HG02884 (cell line): Measurements from ENCODE around the gene GPR42.

Source experiments
- ATAC-seq: cut with Tn5 transposase; IDR thresholded peaks from one replicate; pipeline ENCODE4 v1.9.1; 2021; ENCODE audit warnings: mild to moderate bottlenecking, moderate library complexity; ENCODE audit not compliant: unreplicated experiment

Gene GPR42

GRCh38 chr19:35370722-35371121 is at the start of gene GPR42:
Gene GPR42, plus strand, starts transcription at chr19:35371068. Its CDS starts 292 bp downstream, at chr19:35371360.
- ATAC-seq: no peak

DNA sequence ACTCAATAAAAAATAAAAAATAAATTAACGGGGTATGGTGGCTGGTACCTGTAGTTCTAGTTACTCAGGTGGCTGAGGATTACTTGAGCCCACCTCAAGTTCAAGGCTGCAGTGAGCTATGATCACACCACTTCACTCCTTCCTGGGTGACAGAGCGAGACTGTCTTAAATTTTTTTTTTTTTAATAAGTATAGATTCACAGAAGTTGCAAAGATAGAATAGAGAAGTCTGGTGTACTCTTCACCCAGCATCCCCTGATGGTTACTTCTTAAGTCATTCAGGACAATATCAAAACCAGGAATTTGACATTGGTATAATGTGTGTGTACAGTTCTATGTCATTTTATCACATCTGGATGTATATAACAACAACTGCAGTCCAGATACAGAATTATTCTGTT is 49.6 kb upstream of the GPR42 start:
- no peak for ATAC-seq

DNA sequence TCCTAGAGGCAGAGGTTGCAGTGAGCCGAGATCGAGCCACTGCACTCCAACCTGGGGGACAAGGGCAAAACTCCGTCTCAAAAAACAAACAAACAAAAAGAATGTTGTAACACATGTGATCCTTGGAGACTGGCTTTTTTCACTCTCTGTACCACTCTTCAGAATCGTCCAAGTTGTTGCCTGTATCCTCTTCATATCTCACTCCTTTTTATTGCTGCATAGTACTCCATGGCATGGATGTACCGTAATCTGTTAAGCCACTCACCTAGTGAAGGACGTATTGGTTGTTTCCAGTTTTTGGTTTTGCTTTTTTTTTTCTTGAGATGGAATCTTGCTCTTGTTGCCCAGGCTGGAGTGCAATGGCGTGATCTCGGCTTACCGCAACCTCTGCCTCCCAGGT is 48.9 kb upstream of the GPR42 start:
- ATAC-seq: no peak

- ATAC-seq: no peak
These were observed 43.2 kb upstream of the GPR42 start for GRCh38 chr19:35327642-35328041.

DNA sequence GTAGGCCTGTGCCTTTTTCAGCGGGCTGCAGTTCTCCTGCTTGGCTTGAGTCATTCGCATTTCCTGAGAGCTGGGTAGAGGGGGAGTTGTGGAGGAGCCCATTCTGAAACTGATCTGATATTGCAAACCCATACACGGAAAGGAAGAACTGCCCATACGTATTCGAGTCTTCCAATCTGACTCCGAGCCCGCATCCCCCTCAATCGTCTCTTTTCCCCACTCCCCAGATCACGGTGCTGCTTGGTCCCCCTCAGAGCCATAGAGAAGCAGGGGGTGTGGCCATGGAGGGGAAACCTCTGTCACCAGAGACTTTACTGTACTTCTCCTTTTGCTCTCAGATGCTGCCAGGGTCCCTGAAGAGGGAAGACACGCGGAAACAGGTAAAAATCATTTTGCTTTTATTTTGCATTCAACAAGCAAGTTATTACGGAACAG is 42.0 kb upstream of the GPR42 start, which contains the start of gene CD22:
TSS of gene CD22 (plus strand) at position 337 of the 435 bp plus-strand sequence. CDS start 2,854 bp downstream, outside the sequence.
- ATAC-seq: no peak

GRCh38 chr19:35329323-35329722 is 41.5 kb upstream of the GPR42 start:
- no peak for ATAC-seq

- ATAC-seq: peak; percentile 45
These were observed 40.4 kb upstream of the GPR42 start for GRCh38 chr19:35330475-35330874.

DNA sequence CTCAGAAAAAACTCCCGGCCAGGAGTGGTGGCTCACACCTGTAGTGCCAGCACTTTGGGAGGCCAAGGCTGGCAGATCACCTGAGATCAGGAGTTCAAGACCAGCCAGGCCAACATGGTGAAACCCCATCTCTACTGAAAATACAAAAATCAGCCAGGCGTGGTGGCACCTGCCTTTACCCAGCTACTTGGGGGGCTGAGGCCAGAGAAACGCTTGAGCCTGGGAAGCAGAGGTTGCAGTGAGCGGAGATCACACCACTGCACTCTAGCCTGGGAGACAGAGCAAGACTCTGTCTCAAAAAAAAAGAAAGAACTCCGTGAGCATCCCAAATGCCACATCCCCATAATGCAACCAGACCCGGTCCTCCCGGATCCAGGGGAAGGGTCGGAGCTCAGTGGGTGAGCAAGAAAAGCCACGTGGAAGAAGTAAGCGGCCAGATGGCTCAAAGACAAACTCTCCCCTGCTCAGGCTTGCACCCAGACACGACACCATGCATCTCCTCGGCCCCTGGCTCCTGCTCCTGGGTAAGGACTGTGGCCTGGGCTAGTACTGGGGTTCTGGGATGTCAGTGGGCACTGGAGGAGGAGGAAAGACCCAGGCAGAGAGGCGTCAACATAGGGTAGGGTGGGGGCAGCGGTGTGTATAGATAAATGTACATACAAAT is 39.2 kb upstream of the GPR42 start:
- ATAC-seq: no peak

DNA sequence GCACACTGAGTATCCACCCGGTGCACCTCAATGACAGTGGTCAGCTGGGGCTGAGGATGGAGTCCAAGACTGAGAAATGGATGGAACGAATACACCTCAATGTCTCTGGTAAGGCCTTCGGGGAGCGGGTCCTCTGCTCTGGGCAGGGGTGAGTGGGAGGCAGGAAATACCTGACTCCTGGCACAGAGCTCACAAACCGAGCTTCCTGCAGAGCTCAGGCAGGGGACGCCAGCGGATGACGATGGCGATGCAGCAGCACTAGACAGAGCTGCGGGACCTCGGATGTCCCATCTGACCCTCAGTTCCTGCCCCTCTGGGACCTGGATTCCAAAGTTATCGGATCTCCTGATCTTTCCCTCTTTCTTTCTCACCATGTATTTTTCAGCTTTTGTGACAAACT is 38.1 kb upstream of the GPR42 start:
- no peak for ATAC-seq

DNA sequence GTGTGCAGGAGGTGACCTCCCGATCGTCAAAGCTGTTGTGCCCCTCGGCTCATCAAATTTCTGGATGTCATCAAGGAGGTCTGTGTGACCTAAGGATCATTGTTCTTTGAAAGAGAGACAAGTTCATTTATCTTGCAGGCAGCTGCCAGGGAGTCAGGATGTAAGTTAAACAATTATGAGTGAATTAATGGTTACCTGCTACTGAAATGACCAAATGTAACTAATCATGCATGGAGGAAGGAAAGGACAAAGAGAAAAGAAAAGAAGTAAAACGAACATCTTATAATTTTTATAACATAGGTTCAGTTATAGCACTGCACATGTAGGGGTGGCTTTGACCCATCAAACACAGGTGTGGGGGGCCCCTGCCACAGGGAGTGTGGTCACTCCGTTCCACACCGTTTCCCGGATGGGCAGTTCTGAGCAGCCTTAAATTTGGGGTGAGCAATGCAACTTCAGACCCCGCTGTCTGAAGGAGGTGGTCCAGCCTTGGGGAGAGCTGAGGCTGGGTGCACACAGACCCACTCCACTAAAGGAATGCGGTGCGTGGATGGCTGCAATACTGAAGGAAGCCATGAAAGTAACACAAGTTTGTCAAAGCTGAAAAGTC is 36.6 kb upstream of the GPR42 start:
- ATAC-seq: no peak

- no peak for ATAC-seq
These were observed 34.5 kb upstream of the GPR42 start for GRCh38 chr19:35336166-35336955.

GRCh38 chr19:35337097-35337983 is 33.5 kb upstream of the GPR42 start:
- no peak for ATAC-seq

- ATAC-seq: no peak
These were observed 32.9 kb upstream of the GPR42 start for GRCh38 chr19:35337984-35338296.

GRCh38 chr19:35340431-35340830 is 30.4 kb upstream of the GPR42 start:
- no peak for ATAC-seq

GRCh38 chr19:35341006-35341405 is 29.9 kb upstream of the GPR42 start:
- ATAC-seq: no peak

DNA sequence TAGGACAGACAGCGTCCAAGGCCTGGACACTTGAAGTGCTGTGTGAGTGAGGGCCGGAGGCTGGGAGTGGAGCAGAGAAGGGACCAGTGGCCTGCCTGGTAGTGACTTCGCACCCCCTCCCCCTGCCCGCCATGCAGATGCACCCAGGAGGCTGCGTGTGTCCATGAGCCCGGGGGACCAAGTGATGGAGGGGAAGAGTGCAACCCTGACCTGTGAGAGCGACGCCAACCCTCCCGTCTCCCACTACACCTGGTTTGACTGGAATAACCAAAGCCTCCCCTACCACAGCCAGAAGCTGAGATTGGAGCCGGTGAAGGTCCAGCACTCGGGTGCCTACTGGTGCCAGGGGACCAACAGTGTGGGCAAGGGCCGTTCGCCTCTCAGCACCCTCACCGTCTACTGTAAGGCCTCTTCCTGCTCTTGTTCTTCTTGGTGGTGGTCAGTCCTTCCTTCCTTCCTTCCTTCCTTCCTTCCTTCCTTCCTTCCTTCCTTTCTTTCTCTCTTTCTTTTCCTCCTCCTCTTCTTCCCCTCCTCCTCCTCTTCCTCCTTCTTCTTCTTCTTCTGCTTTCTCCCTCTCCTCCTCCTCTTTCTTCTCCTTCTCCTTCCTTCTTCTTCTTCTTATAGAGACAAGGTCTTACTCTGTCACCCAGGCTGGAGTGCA is 29.2 kb upstream of the GPR42 start:
- ATAC-seq: no peak

DNA sequence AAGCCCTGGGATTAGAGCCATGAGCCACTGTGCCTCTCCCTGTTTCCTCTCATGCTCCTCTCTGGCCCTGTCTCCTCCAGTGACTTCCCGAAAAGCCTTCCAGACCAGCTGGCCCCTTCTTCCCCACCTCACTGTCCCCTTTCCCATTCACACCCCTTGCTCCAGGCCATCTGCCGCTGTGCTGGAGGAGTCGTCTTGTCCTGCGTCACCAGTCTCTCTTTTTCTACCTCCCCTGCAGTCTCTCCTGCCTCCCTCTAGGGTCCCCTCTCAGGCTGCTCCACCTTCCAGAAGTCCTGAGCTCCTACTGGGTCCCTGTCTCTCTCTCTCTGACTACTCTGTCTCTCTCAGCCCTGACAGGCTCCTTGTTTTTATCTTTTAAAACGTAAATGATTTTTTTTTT is 28.4 kb upstream of the GPR42 start:
- ATAC-seq: no peak

GRCh38 chr19:35344511-35345031 is 26.3 kb upstream of the GPR42 start:
- ATAC-seq: no peak

- no peak for ATAC-seq
These were observed 25.2 kb upstream of the GPR42 start for GRCh38 chr19:35345671-35346111.
